Prostate gland (tissue), 2 donors: Measurements from ENCODE around the gene IL36A. TPM values are rescaled to one million over a fixed set of nuclear protein-coding genes. Genes with fewer than 3 reads are reported as not detected.

Experiments used
- DNase-seq: peaks from one replicate; pipeline ENCODE4 v3.0.0-alpha.2; 2019; ENCODE audit warnings: low spot score
- H3K27ac ChIP-seq, 2 donors: fragments of 200-600 bp; sonication (generic); 2 replicates each; pipeline ENCODE4 v1.5.1; 2017 to 2019
- H3K27me3 ChIP-seq: fragments of 200-600 bp; sonication (generic); replicated peaks from 2 replicates; pipeline ENCODE4 v1.5.1; 2019; ENCODE audit not compliant: insufficient read depth
- H3K36me3 ChIP-seq, 2 donors: fragments of 200-600 bp; sonication (generic); 1 replicate in 1 of 2; 2 replicates in 1 of 2; pipeline versions ENCODE4 v1.5.1 to v1.8.1; 2017 to 2019
- H3K4me1 ChIP-seq: fragments of 200-600 bp; sonication (generic); replicated peaks from 2 replicates; pipeline ENCODE4 v1.5.1; 2019
- H3K4me3 ChIP-seq, 2 donors: fragments of 200-600 bp; sonication (generic); 2 replicates each; pipeline ENCODE4 v1.5.1; 2017 to 2019
- H3K9me3 ChIP-seq: fragments of 200-600 bp; sonication (generic); 2 replicates; pipeline ENCODE4 v1.5.1; 2017
- POLR2A ChIP-seq: fragments of 450-650 bp; IDR thresholded peaks from one replicate; pipeline ENCODE4 v1.6.1; 2016; ENCODE audit warnings: antibody characterized with exemption, mild to moderate bottlenecking
- POLR2AphosphoS5 ChIP-seq: sonication (generic); formaldehyde crosslinking; IDR thresholded peaks from one replicate; pipeline ENCODE4 v1.6.1; 2017; ENCODE audit warnings: antibody characterized with exemption
- WGBS: methylation state at CpG from one replicate; pipeline ENCODE4 v1.1.5; 2018; 5-methylcytosine and 5-hydroxymethylcytosine counted together
- intact Hi-C: fragments of 100-400 bp; cut with DNase I; formaldehyde crosslinking; loops from one replicate; pipeline ENCODE4 v1.14.2; 2022
- total RNA-seq, 2 donors: library from RNA; depleted of rRNA; stranded (reverse); fragments of >200 nt; gene quantifications; one replicate each; pipeline ENCODE4 v1.1.0, GENCODE V29; 2016
- TF ChIP-seq, protein P1 (sequence below), 4 experiments: fragments of 200-600 bp in 2 of 4; fragments of 450-650 bp in 2 of 4; sonication (generic) in 2 of 4; IDR thresholded peaks; 1 replicate in 3 of 4; 2 replicates in 1 of 4; pipeline ENCODE4 v1.5.1; 2016 to 2019; ENCODE audit warnings: antibody characterized with exemption in 4 of 4, mild to moderate bottlenecking in 2 of 4, moderate library complexity in 2 of 4

Gene IL36A
- total RNA-seq, 2 donors from 2014 or later: not detected

DNA sequence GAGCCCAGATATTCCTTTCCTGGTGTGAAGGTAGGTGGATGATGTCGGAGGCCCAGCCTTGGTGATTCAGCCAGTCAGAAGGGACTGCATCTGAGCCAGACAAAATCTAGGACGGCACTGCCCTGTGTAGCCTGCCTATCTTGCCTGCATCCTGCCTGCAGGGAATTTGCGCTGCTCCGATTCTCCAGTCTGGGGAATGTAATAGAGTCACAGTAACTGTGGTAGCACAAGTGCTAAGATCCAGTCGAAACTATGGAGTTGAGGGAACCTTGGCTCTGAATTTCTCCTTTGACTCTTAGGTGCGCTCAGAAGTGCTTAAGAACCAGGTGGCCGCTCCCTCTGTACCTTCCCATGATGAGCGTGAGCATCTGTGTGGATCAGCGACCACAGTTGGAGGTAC lies 31.5 kb downstream of the IL36A start:
- Histone ChIP-seq H3K36me3 (no peaks in the 10 kb centered on the region), H3K4me1 (no peaks in the 10 kb centered on the region), H3K4me3 (no peak overlapping the region), H3K27ac (no peak overlapping the region), H3K27me3 (no peaks in the 10 kb centered on the region), H3K9me3 (no peaks in the 10 kb centered on the region)
- no peak for DNase-seq
- 95% methylated on average over 9 of the region's 9 CpGs for whole genome bisulfite sequencing
- TF ChIP-seq POLR2AphosphoS5 (no peak), POLR2A (no peak)
- TF ChIP-seq, protein P1, sequence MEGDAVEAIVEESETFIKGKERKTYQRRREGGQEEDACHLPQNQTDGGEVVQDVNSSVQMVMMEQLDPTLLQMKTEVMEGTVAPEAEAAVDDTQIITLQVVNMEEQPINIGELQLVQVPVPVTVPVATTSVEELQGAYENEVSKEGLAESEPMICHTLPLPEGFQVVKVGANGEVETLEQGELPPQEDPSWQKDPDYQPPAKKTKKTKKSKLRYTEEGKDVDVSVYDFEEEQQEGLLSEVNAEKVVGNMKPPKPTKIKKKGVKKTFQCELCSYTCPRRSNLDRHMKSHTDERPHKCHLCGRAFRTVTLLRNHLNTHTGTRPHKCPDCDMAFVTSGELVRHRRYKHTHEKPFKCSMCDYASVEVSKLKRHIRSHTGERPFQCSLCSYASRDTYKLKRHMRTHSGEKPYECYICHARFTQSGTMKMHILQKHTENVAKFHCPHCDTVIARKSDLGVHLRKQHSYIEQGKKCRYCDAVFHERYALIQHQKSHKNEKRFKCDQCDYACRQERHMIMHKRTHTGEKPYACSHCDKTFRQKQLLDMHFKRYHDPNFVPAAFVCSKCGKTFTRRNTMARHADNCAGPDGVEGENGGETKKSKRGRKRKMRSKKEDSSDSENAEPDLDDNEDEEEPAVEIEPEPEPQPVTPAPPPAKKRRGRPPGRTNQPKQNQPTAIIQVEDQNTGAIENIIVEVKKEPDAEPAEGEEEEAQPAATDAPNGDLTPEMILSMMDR (IDR thresholded peaks at IDR 0.05): no peak
- intact Hi-C loops: no loop called here

DNA sequence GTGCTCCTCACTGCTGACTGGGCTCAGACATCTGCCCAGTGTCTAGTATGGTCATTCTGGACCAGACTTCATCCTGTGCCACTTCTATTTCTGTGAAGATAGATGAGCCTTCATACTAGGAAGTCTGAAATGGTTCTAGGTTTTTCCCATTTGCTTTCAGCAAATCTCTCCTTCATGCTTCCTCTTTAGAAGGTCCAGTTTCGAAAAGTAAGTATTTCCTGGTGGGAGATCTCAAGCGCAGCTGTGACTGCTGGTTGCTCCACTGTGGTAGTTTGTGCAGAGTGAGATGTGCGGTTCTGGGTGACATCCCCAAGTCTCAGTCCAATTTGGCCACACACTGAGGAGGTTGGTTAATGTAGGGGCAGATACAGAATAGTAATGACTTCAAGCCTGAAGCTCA lies 33.0 kb downstream of the IL36A start:
- no peaks in the 10 kb centered on the region for H3K27me3 ChIP-seq
- no peaks in the 10 kb centered on the region for H3K4me1 ChIP-seq
- no peaks in the 10 kb centered on the region for H3K9me3 ChIP-seq
- no peaks in the 10 kb centered on the region for H3K36me3 ChIP-seq
- H3K27ac ChIP-seq: no peak overlapping the region
- TF ChIP-seq, protein P1 (IDR thresholded peaks at IDR 0.05): no peak
- TF ChIP-seq POLR2AphosphoS5 (no peak), POLR2A (no peak)
- no peak for DNase-seq
- no peak overlapping the region for H3K4me3 ChIP-seq
- WGBS: 91% methylated on average over 3 of the region's 3 CpGs
- intact Hi-C loops: no loop called here

DNA sequence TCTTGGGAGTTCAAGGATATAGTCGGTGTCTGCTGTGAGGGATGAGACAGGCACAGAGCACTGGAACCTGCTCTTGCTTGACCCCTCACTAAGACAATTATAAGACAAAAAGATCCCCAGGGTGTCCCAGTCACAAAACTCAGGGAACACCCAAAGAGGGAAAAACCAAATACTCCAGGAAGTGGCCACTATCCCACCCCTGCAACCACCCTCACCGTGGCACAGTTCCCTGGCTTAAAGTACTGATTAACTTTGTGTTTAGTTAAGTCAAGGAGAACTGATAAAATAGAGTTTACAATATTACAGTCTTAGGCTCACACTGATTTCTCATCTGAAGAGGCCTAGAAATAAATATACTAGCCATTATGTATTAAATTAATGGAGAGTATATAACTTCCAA lies 33.9 kb downstream of the IL36A start:
- TF ChIP-seq POLR2A: no peak
- TF ChIP-seq, protein P1 (IDR thresholded peaks at IDR 0.05): no peak
- no peak for TF ChIP-seq POLR2AphosphoS5
- Histone ChIP-seq H3K36me3 (no peaks in the 10 kb centered on the region), H3K27ac (no peak overlapping the region), H3K27me3 (no peaks in the 10 kb centered on the region), H3K4me3 (no peak overlapping the region), H3K9me3 (no peaks in the 10 kb centered on the region), H3K4me1 (no peaks in the 10 kb centered on the region)
- WGBS: 77% methylated on average over 2 of the region's 2 CpGs
- intact Hi-C loops: no loop called here
- DNase-seq: no peak

DNA sequence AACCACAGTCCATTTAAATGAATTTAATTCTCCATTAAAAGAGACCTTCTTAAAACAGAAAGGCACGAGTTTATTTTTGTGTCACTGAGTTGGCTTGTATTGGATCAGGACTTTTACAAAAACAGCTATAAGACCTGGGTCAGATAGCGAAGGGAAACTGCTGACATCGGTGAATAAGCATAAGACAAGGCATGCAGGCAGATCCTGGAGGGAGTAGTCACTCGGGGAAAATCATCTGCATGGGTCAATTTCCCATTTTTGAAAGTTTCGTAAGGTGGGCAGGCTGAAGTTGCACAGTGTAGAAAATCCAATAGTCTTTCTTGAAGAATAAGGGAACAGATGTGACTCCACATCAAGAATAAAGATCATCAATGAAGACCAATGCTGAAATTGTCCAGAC lies 34.5 kb downstream of the IL36A start:
- TF ChIP-seq POLR2AphosphoS5 (no peak), POLR2A (no peak)
- TF ChIP-seq, protein P1 (IDR thresholded peaks at IDR 0.05): no peak

DNA sequence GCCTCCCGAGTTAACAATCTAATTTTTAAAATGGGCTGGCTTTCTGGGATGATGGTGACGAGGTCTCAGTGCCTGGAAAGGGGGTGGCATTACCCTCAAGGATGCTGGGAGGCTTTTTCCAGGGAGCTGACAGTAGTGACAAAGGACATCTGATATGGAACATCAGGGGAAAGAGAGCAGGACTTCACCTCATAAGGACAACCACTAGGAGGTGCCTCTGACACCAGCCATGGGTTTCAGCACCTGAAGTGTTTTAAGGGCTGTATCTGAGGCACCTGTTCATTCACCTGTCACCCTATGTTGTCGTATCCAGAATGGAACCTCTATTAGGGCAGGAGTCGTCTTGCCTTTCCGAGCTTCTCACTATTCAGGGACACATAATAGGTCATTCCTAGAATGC lies 36.6 kb downstream of the IL36A start:
- 58% methylated on average over 5 of the region's 5 CpGs for WGBS
- H3K27me3 ChIP-seq: no peaks in the 10 kb centered on the region
- no peak for DNase-seq
- TF ChIP-seq POLR2AphosphoS5 (no peak), POLR2A (no peak)
- TF ChIP-seq, protein P1 (IDR thresholded peaks at IDR 0.05): no peak
- intact Hi-C loops: no loop called here
- H3K4me1 ChIP-seq: no peaks in the 10 kb centered on the region
- no peaks in the 10 kb centered on the region for H3K9me3 ChIP-seq
- H3K4me3 ChIP-seq: no peak overlapping the region
- H3K27ac ChIP-seq: no peak overlapping the region
- no peaks in the 10 kb centered on the region for H3K36me3 ChIP-seq

More for the DNA sequence above, 34.5 kb downstream of the IL36A start:
- no peak for DNase-seq
- no peaks in the 10 kb centered on the region for H3K4me1 ChIP-seq
- no peak overlapping the region for H3K27ac ChIP-seq
- no peaks in the 10 kb centered on the region for H3K36me3 ChIP-seq
- intact Hi-C loops: no loop called here
- H3K4me3 ChIP-seq: no peak overlapping the region
- H3K9me3 ChIP-seq: no peaks in the 10 kb centered on the region
- 64% methylated on average over 5 of the region's 5 CpGs for WGBS
- no peaks in the 10 kb centered on the region for H3K27me3 ChIP-seq
